AG04449 (cell line): ENCODE data around the gene DCP1A.
"Not testable (repeated sequence)": the region's sequence is repeated elsewhere in the genome, so short reads cannot be mapped to it uniquely, and the experiment has no call there.

Source experiments
- CTCF ChIA-PET: fragments of 350-600 bp; formaldehyde crosslinking; extraction: SDS; loops from one replicate; lab custom pipeline; 2021; ENCODE audit warnings: antibody characterized with exemption; lab: Yijun Ruan, JAX
- POLR2A ChIA-PET: fragments of 400-600, 350-600 bp; formaldehyde crosslinking; extraction: SDS; loops from one replicate; lab custom pipeline; 2020; ENCODE audit warnings: antibody characterized with exemption, inconsistent platforms; lab: Yijun Ruan, JAX
- DNase-seq: peaks from one replicate; pipeline ENCODE4 v3.0.0-alpha.2; 2010; ENCODE audit warnings: low read depth, low spot score
- H3K4me3 ChIP-seq: 2 replicates; pipeline ENCODE4 v1.5.1; 2011; ENCODE audit warnings: low read depth, mild to moderate bottlenecking, control low read depth, low read length
- CTCF ChIP-seq: IDR thresholded peaks from one replicate; pipeline ENCODE4 v1.5.1; 2011; ENCODE audit warnings: mild to moderate bottlenecking, moderate library complexity, low read length, control low read depth, inconsistent platforms; ENCODE audit not compliant: insufficient read depth; ENCODE audit errors: missing control alignments

The DCP1A gene

GRCh38 chr3:53255775-53256703 lies 91.3 kb downstream of the DCP1A start, which contains the start of gene TKT:
Gene TKT, minus strand, starts transcription at chr3:53256022. Its CDS starts 80 bp downstream, at chr3:53255942.
- H3K4me3 ChIP-seq, result peak within 1 kb of the TSS; percentile 94
- CTCF ChIA-PET, result no interaction called here
- POLR2A ChIA-PET, result interaction anchor here (0.7 to 1.3 kb wide), 3 partner anchors 12 to 20 kb away, joined by 3 to 5 read pairs (median 4); no protein-coding TSS in a partner anchor
- no peak for TF ChIP-seq CTCF
- no peak for DNase-seq

- no peak for TF ChIP-seq CTCF
- ChIA-PET POLR2A (interaction anchor here (0.7 to 1.3 kb wide), 3 partner anchors 12 to 20 kb away, joined by 3 to 5 read pairs (median 4); no protein-coding TSS in a partner anchor), CTCF (no interaction called here)
- H3K4me3 ChIP-seq, result peak overlapping the region; percentile 94
- no peak for DNase-seq
Measured at GRCh38 chr3:53255423-53255774, 91.9 kb downstream of the DCP1A start.

- POLR2A ChIA-PET, result interaction anchor here (0.6 to 1.3 kb wide), 3 partner anchors 7 to 17 kb away, joined by 3 to 4 read pairs (median 4); no protein-coding TSS in a partner anchor
- CTCF ChIA-PET, result interaction anchor here (0.9 kb wide), 1 partner anchor 15 kb away, joined by 3 read pairs; no protein-coding TSS in a partner anchor
- no peak for TF ChIP-seq CTCF
- H3K4me3 ChIP-seq, result peak overlapping the region; percentile 94
- DNase-seq, result no peak
Measured at GRCh38 chr3:53254509-53255422, 92.6 kb downstream of the DCP1A start.

GRCh38 chr3:53253707-53254508 lies 93.4 kb downstream of the DCP1A start:
- ChIA-PET POLR2A (interaction anchor here (0.6 kb wide), 1 partner anchor 8 kb away, joined by 4 read pairs; no protein-coding TSS in a partner anchor), CTCF (interaction anchor here (0.9 kb wide), 1 partner anchor 14 kb away, joined by 3 read pairs; no protein-coding TSS in a partner anchor)
- DNase-seq, result no peak
- peak overlapping the region; percentile 94 for H3K4me3 ChIP-seq
- TF ChIP-seq CTCF, result no peak

GRCh38 chr3:53252947-53253322 lies 94.4 kb downstream of the DCP1A start:
- H3K4me3 ChIP-seq, result peak overlapping the region; percentile 94
- POLR2A ChIA-PET, DNase-seq, CTCF ChIA-PET: not testable (repeated sequence)
